ENCODE data around the gene SLC25A52. TPM values are rescaled to one million over a fixed set of nuclear protein-coding genes. Genes with fewer than 3 reads are reported as not detected.
"Not testable (repeated sequence)": the region's sequence is repeated elsewhere in the genome, so short reads cannot be mapped to it uniquely, and the experiment has no call there.

The SLC25A52 gene
- total RNA-seq, 4 donors from 2014 or later, result not detected

- H3K27ac ChIP-seq, result no peak overlapping the region
- H3K36me3 ChIP-seq, result no peaks in the 10 kb centered on the region
- no peaks in the 10 kb centered on the region for H3K4me1 ChIP-seq
- no peak for DNase-seq
- WGBS, 2 donors, result 47 to 82% methylated on average over 2 of the region's 2 CpGs
- intact Hi-C loops (cut with DNase I), result no loop called here
- peaks cover 0 to 7% (median 0%) of the 10 kb centered on the region in 3 donors for H3K9me3 ChIP-seq
- H3K4me3 ChIP-seq, result no peak overlapping the region
- no peaks in the 10 kb centered on the region for H3K27me3 ChIP-seq
- no peak for TF ChIP-seq POLR2A (IDR thresholded peaks at IDR 0.05)
- TF ChIP-seq CTCF (IDR thresholded peaks at IDR 0.05), result no peak
These were observed 24.1 kb downstream of the SLC25A52 start for GRCh38 chr18:31736630-31737029.

- Histone ChIP-seq H3K36me3 (no peaks in the 10 kb centered on the region), H3K9me3 (no peaks in the 10 kb centered on the region), H3K27ac (no peak overlapping the region), H3K4me3 (no peak overlapping the region), H3K27me3 (no peaks in the 10 kb centered on the region), H3K4me1 (no peaks in the 10 kb centered on the region)
- intact Hi-C loops (cut with DNase I), result no loop called here
- TF ChIP-seq POLR2A (IDR thresholded peaks at IDR 0.05), result no peak
- no peak for DNase-seq
- WGBS, 2 donors, result 55 to 64% methylated on average over 3 of the region's 3 CpGs
These were observed 29.1 kb downstream of the SLC25A52 start for GRCh38 chr18:31731628-31732027.

GRCh38 chr18:31729196-31729595, 31.5 kb downstream of the SLC25A52 start:
- H3K27ac ChIP-seq; DNase-seq; H3K36me3 ChIP-seq; H3K4me1 ChIP-seq; H3K27me3 ChIP-seq; intact Hi-C loops (cut with DNase I); H3K4me3 ChIP-seq; H3K9me3 ChIP-seq: not testable (repeated sequence)
- WGBS, 2 donors, result 74 to 96% methylated on average over 2 of the region's 2 CpGs

GRCh38 chr18:31723990-31724711, 36.5 kb downstream of the SLC25A52 start:
- TF ChIP-seq CTCF (IDR thresholded peaks at IDR 0.05) (no peak), POLR2A (IDR thresholded peaks at IDR 0.05) (no peak)
- Histone ChIP-seq H3K36me3 (no peaks in the 10 kb centered on the region), H3K4me3 (peak overlapping the region; percentile 42 to 69 (median 55)), H3K4me1 (peaks cover 0 to 25% (median 2%) of the 10 kb centered on the region in 3 donors), H3K27me3 (no peaks in the 10 kb centered on the region), H3K27ac (peak overlapping the region; percentile 51 to 75 (median 64)), H3K9me3 (peaks cover 0 to 4% (median 4%) of the 10 kb centered on the region in 3 donors)
- no peak for DNase-seq
- 0 to 1% methylated on average over 15 to 16 of the region's 43 CpGs for WGBS, 2 donors
- intact Hi-C loops (cut with DNase I), result loop anchor here (5.0 kb wide), 1 partner anchor 167 kb away; no protein-coding TSS in a partner anchor

GRCh38 chr18:31723639-31723989, 37.1 kb downstream of the SLC25A52 start:
- whole genome bisulfite sequencing, 2 donors, result 10 to 34% methylated on average over 5 to 7 of the region's 7 CpGs
- Histone ChIP-seq H3K4me1 (peaks cover 0 to 25% (median 2%) of the 10 kb centered on the region in 3 donors), H3K36me3 (no peaks in the 10 kb centered on the region), H3K9me3 (peaks cover 0 to 10% (median 9%) of the 10 kb centered on the region in 3 donors), H3K27ac (peak overlapping the region; percentile 51 to 75 (median 64)), H3K4me3 (peak overlapping the region; percentile 42 to 69 (median 55)), H3K27me3 (no peaks in the 10 kb centered on the region)
- no peak for TF ChIP-seq POLR2A (IDR thresholded peaks at IDR 0.05)
- TF ChIP-seq CTCF (IDR thresholded peaks at IDR 0.05), result no peak
- DNase-seq, result no peak
- intact Hi-C loops (cut with DNase I), result loop anchor here (5.0 kb wide), 1 partner anchor 166 kb away; no protein-coding TSS in a partner anchor

- Histone ChIP-seq H3K36me3 (no peaks in the 10 kb centered on the region), H3K9me3 (peaks cover 0 to 12% (median 9%) of the 10 kb centered on the region in 3 donors), H3K27me3 (no peaks in the 10 kb centered on the region), H3K27ac (no peak overlapping the region), H3K4me1 (peaks cover 0 to 25% (median 2%) of the 10 kb centered on the region in 3 donors), H3K4me3 (no peak overlapping the region)
- DNase-seq, result no peak
- intact Hi-C loops (cut with DNase I), result loop anchor here (5.0 kb wide), 1 partner anchor 165 kb away; no protein-coding TSS in a partner anchor
- TF ChIP-seq CTCF (IDR thresholded peaks at IDR 0.05), result peak; percentile 61 to 89 (median 80)
- no peak for TF ChIP-seq POLR2A (IDR thresholded peaks at IDR 0.05)
- 23 to 34% methylated on average over 7 of the region's 7 CpGs for WGBS, 2 donors
These were observed 38.2 kb downstream of the SLC25A52 start for GRCh38 chr18:31722369-31722957.

Data from esophagus squamous epithelium (tissue), 5 donors.